Dedifferentiated amniotic fluid mesenchymal stem cell (primary cell): ENCODE measurements around the gene P4HA2.

Experiments
- DNase-seq: peaks from one replicate; pipeline ENCODE4 v3.0.0-alpha.2; 2016; ENCODE audit errors: extremely low spot score

Gene P4HA2

GRCh38 chr5:132227485-132228240 lies at the start of gene P4HA2:
TSS of gene P4HA2 (minus strand) at chr5:132227853. CDS start at chr5:132218626, 9,227 bp downstream.
- peak; percentile 66 for DNase-seq

DNA sequence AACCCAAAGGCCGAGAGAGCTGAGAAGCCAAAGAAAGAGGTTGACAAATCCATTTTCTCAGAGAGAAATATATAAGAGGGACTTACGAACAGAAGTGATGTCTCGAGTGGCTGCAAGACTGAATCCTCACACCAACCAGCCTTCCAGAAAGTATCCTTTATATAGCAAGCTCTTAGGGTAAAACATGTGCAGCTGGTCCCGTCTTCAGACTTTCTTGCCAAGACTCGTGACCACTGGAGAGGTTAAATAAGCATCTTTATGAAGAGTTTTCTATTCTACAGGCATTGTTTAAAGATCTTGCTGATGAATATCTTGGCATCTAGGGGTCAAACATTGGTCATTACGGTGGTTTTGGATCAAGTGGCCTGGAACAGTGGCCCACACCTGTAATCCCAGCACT lies 49.6 kb upstream of the P4HA2 start:
- no peak for DNase-seq

GRCh38 chr5:132275367-132276220 lies 47.9 kb upstream of the P4HA2 start:
- no peak for DNase-seq

DNA sequence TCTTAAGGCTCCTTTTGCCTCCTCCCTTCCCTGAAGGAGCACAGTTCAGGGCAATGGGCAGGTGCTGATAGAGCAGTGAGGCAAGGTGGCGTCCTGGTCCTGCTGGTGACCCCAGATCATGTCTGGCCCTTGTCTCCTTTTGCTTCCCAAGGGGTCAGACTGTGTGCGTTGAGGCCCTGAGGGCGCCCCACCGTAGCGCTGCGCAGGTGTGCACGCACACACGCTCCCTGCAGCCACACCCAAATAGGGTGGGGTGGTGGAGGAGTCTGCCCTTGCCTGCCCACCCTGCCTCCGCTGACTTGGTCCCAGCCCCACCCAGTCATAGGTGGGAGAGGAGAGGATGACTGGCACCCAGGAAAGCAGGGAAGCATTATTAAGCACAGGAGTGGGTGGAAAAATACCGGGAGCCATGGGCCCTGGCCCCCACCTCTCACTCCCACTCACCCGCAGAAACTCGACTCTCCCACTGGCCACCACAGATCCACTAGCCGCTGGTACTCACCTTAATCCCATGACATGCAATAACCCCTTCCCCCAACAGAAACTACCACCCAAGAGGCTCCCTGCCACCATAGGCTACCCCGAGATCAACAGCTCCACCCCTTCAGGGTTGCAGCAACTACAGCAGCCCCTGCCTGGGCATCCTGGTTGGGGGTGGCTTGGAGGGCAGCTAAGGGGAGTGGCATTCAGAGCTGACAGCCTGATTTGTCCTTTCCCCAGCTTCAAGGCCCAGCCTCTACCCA lies 46.6 kb upstream of the P4HA2 start:
- DNase-seq = no peak

GRCh38 chr5:132273631-132274030 lies 46.0 kb upstream of the P4HA2 start:
- DNase-seq = no peak

DNA sequence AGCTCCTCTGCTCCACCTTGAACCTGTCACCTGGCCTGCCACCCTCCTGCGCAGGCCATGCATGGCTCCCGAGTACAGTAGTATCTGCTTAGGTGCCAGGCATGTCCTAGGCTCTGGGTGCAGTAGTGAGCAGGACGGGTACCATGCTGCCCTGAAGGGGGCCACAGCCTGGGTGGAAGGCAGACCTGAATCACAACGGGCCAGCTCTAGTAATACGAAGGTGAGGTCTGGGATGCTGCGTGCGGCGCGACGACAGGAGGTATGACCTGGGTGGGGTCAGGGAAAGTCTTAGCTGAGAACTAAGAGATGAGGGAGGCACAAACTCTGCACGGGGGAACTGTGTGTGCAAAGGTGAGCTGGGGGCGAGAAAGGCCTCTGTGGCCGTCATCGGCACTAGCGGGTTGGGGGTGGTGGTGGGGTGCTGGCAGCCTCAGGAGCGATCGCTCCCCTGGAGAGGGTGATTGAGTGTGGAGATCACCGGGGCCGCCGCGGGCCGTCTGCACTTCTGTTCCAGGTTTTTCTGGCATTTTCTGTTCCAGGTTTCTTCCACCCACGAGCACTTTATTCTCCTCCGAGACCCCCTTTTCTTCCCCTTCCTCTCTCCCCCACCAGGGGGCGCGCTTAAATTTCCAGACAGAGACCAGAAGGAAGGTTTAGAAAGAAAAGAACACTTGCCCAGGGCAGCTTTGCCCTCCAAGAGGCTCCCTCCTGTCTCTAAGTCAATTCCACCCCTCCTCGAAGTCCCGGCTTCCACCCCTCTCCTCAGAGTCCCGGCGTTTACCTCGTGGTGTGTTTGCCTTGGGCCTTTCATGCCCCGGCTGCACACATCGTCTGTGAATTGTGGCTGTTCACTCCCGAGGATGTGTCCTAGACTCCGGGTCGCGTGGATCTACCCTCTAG lies 44.9 kb upstream of the P4HA2 start:
- peak; percentile 52 for DNase-seq

- no peak for DNase-seq
These were observed 43.9 kb upstream of the P4HA2 start for GRCh38 chr5:132271251-132272246.

GRCh38 chr5:132270706-132271105 lies 43.1 kb upstream of the P4HA2 start:
- DNase-seq = no peak

- no peak for DNase-seq
These were observed 42.6 kb upstream of the P4HA2 start for GRCh38 chr5:132270335-132270665.

DNA sequence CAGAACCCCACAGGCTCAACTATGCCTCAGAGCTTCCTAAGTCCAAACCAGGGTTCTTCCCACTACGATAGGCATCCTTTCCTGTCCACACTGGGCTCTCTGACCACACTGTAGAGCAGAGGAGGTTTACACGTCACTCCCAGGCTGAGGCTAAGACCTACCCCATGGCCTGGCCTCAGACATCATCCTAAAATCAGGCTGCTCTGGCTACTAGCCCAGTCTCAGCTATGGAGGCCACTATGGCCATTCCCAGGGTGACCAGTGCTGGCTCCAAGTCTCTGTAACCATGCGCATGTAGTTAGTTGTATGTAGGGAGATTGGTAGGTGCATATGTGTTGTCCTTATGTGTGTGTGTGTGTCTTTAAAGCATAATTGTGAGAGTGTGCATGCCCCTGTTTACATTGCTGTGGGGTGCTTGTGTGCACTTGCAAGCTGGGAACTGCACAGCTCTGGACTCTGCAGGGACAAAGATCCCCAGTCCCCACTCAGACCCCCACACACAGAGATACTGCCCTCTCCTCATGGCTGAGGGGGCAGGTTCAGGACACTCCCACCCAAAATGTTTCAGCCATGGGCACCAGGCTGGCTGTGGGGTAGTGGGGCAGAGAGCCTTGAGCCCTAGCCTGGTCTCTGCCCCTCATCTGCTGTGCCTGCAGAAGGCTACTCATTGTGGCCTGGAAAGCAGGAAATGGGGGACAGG lies 42.1 kb upstream of the P4HA2 start:
- no peak for DNase-seq

DNA sequence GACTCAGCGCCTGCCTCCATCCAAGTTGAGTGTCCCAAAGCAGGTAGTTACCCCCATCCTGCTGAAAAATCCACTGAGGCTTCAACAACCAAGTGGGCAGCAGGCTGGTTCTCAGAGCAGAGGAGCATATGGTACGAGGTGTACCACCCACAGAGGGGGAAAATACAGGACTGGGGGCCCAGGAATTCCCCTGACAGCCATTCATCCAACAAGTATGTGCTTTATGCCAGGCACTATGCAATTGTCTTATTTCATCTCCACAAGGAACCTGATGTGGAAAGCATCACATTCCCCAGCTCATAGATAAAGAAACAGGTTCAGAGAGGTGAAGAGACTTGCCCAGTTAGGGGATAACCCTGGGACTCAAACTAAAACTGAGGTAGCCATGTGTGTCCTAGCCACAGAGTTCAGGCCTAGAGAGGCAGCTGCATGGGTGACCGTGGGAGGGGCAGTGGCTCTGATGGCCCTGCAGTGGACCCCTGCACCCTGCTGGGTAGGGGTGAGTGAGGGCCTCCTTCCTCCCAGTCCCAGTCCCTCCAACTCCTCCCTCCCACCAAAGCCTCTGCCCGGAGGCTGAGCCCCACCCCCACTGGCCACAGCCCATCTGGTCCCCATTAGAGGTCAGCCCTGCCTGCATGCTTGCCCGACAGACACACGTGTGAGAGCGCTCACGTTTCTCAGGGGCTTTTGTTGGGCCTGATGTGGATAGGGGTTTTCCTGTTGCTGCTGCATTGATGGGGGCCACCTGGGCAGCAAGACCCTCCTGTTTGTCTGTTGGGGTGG lies 41.3 kb upstream of the P4HA2 start:
- DNase-seq = peak; percentile 30

- no peak for DNase-seq
These were observed 40.5 kb upstream of the P4HA2 start for GRCh38 chr5:132267931-132268768.

DNA sequence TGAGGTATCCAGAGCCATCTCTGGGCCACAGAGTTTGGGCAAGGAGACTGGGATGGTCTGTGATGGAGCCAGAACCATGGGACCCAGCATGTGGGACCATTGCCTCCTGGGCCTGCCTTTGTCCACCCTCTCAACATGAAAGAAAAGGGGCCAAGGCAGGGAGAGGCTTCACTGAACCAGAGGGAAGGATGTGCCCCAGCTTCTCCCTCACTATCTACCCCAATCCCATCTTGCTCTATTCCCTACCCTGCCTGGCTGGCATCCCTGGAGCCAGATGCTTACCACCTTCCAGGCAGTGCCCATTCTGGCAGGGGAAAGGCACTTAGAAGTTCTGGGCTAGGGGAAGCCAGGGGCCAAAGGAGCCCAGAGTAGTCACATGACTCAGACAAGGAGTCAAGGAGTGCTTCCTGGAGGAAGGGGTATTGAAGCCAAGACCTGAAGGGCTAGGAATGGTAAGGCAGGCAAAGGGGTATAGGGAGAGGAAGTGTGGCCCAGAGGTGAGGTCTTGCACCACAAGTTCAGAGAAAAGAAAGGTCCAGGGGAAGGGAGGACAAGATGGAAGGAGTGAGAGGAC lies 39.6 kb upstream of the P4HA2 start:
- no peak for DNase-seq

DNA sequence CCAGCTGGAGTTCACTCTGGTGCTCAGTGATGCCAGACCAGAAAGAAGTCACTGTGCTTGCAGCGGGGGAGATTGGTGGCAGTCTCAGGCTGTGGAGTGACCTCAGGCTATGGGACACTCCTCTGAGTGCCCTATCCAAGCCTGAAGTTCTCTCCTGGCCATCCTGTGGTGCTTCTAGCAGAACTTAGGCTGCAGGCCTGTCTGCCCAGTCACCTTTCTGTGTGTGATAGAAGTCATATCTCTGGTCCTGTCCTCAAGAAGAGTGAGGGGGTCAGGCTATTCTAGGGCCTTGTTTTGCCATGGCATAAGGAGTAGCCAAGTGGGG lies 39.1 kb upstream of the P4HA2 start:
- DNase-seq = no peak

DNA sequence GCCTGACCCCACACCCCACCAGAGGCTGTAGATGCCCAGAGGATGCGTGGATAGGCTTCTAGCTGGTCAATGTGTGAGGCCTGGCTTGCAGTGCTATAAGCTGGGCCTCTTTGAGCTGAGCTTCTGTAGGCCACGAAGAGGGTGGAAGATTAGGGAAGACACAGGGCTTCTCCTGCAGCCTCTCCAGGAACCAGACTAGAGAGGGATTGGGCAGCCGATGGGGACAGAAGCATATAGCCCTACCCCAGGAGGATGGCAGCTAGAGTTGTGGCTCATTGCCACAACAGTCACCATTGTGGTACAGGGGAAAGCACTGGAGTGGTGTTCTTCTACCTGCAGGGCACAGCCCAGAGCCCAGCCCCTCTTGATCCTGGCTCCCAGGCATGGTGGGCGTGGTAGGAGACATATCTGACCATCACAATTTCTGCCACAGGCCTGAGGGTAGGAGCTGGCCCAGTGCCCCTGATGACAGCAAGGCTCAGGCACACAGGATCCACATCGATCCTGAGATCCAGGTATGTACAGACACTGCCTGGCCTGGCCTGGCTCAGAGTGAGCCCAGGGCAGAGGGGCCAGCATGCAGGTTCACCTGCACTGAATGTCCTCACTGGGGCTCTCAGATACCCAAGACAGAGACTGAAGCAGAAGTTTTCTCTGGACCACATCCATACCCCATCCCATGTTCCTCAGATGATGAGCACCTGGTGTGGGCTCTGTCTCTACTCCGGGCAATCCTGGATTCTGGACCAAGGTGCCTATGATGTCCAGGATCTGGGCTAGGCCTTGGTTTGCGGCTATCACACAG lies 38.6 kb upstream of the P4HA2 start:
- no peak for DNase-seq

DNA sequence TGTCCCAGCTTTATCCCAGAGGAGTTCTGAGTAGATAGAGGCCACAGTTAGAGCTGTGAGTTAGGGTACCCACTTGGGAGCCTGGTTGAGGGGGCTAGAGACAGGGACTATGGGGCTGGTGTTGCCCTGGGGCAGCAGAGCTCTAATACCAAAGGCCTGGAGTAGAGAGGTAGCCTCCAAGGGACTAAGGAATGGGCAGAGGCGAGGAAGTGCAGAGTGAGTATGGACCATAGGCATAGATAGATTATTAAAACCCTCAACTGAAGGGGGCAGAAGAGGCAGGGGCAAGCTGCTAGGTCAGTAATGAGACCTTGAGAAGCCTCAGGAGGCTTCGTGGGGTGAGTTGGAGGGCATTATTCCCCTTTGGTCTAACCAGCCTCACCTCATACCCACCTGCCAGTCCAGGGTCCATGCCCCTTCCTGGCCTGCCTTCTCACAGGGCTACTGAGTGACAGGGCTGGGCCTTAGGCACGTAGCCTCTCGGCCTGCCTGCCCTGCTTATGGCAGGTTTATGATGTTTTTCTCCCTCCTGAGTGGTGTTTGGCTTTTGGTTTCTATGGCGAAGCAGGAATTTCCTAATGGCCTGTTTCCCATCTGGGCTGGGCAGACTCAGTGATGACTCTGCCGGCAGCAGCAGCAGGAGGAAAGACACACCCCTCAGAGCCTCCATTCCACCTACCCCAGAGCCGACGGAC lies 37.8 kb upstream of the P4HA2 start:
- peak; percentile 97 for DNase-seq
